Colonic mucosa (tissue), 4 donors: Measurements from ENCODE around the gene MACROD2. TPM values are rescaled to one million over a fixed set of nuclear protein-coding genes. Genes with fewer than 3 reads are reported as not detected.

Experiments
- DNase-seq: peaks from one replicate; pipeline ENCODE4 v3.0.0-alpha.2; 2020
- H3K27ac ChIP-seq: fragments of 200-600 bp; one replicate; pipeline ENCODE4 v1.8.0; 2021
- H3K27me3 ChIP-seq: fragments of 200-600 bp; one replicate; pipeline ENCODE4 v1.8.0; 2021
- H3K36me3 ChIP-seq: fragments of 200-600 bp; one replicate; pipeline ENCODE4 v1.8.0; 2021
- H3K4me1 ChIP-seq: fragments of 200-600 bp; one replicate; pipeline ENCODE4 v1.8.0; 2021; ENCODE audit warnings: mild to moderate bottlenecking
- H3K4me3 ChIP-seq: fragments of 200-600 bp; one replicate; pipeline ENCODE4 v1.8.0; 2021
- H3K9ac ChIP-seq, 2 donors: one replicate each; pipeline ENCODE4 v1.7.0; 2013; ENCODE audit warnings: control low read depth in 2 of 2, low read depth in 2 of 2, low read length in 2 of 2
- H3K9me3 ChIP-seq: fragments of 200-600 bp; one replicate; pipeline ENCODE4 v1.8.0; 2021
- intact Hi-C: fragments of 100-400 bp; cut with DNase I; formaldehyde crosslinking; loops from one replicate; pipeline ENCODE4 v1.14.1; 2022
- total RNA-seq, 2 donors: library from RNA; stranded (reverse); fragmentation: NEBNext Ultra II Directional in 1 of 2; extraction: Animal tissue kit (Norgen Biotek cat#: 25700) in 1 of 2; gene quantifications; one replicate each; pipeline ENCODE4 v1.2.1, GENCODE V29; 2021
- TF ChIP-seq, protein P1 (sequence below): fragments of 200-600 bp; IDR thresholded peaks from one replicate; pipeline ENCODE4 v1.8.0; 2022; ENCODE audit warnings: antibody characterized with exemption, mild to moderate bottlenecking
- donor health status: healthy.
- donor health status: DM: no; HTN: no; CAD: no.
- donor health status: DM: no; HTN: no; CAD: no.

MACROD2 gene
- total RNA-seq, 2 donors from 2014 or later: 3.2 to 3.3 TPM

DNA sequence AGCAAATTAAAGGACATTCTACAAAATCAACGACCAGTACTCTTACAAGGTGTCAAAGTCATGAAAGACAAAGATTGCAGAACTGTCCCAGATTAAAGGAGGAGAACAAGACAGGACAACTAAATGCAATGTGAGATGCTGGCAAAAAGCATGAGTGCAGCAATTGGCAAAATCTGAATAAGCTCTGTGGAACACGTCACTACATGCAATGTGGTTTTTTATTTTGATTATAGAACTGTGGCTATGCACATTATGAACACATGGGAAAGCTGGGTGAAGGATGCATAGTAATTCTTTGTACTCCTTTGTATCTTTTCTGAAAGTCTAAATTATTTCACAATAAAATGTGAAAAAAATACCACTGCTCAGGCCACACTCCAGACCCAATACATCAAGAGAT, 2068.6 kb downstream of the MACROD2 start:
- Histone ChIP-seq H3K9ac (no peak overlapping the region), H3K4me3 (no peak overlapping the region), H3K4me1 (no peaks in the 10 kb centered on the region), H3K9me3 (no peaks in the 10 kb centered on the region), H3K36me3 (no peaks in the 10 kb centered on the region), H3K27ac (no peak overlapping the region), H3K27me3 (no peaks in the 10 kb centered on the region)
- TF ChIP-seq, protein P1, sequence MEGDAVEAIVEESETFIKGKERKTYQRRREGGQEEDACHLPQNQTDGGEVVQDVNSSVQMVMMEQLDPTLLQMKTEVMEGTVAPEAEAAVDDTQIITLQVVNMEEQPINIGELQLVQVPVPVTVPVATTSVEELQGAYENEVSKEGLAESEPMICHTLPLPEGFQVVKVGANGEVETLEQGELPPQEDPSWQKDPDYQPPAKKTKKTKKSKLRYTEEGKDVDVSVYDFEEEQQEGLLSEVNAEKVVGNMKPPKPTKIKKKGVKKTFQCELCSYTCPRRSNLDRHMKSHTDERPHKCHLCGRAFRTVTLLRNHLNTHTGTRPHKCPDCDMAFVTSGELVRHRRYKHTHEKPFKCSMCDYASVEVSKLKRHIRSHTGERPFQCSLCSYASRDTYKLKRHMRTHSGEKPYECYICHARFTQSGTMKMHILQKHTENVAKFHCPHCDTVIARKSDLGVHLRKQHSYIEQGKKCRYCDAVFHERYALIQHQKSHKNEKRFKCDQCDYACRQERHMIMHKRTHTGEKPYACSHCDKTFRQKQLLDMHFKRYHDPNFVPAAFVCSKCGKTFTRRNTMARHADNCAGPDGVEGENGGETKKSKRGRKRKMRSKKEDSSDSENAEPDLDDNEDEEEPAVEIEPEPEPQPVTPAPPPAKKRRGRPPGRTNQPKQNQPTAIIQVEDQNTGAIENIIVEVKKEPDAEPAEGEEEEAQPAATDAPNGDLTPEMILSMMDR: no peak
- DNase-seq: no peak
- intact Hi-C loops: no loop called here

DNA sequence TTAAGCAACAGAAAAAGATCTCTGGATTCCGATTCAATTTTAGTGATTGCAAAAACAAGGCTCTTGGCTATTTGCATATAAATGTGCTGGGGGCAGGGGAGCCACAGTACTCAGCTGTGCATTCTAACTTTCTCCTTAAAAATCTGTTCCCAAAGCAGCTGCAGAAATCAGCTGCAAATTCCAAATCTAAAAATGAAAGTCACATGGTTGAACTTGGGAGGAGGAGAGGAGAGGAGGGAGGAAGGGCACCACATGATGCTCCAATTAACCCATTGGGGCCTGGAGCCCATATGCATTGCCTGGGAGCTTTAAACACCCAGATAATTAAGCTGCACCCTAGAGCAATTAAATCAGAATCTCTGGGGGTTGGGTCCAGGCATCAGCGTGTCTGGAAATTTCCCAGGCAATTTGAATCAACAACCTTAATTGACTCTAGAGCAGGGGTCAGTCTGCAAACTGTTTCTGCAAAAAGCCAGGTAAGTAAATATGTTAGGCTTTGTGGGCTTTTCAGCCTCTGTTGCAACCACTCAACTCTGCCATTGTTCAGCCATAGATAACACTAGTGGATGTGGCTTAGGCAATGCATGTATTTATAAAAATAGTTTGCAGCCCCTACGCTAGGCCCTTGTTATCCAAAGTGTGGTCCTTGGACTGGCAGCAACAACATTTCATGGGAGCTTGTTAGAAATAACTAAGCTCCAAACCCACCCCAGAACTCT, 2069.8 kb downstream of the MACROD2 start:
- no peaks in the 10 kb centered on the region for H3K9me3 ChIP-seq
- DNase-seq: no peak
- TF ChIP-seq, protein P1: no peak
- H3K27ac ChIP-seq: no peak overlapping the region
- no peaks in the 10 kb centered on the region for H3K36me3 ChIP-seq
- no peak overlapping the region for H3K4me3 ChIP-seq
- no peaks in the 10 kb centered on the region for H3K27me3 ChIP-seq
- intact Hi-C loops: no loop called here
- no peak overlapping the region for H3K9ac ChIP-seq
- no peaks in the 10 kb centered on the region for H3K4me1 ChIP-seq

DNA sequence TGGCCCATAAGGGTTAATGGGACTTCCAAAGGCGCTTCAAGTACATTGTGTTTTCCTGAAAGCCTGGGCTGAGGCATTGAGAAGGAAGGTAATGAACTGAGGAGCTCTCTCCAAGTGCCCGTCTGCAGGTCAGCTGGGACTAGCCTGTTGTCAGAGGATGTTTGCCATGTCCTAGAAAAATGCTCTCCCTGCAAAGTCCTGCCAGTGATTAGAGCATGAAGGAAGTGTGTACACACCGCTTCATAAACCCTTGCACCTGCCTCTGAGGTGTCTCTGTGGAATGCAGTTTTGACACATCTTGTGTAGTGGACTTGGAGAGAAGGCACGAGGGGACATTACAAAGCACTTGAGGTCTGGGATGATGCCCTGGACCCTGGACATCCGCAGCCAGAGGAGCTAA, 2071.3 kb downstream of the MACROD2 start:
- TF ChIP-seq, protein P1: no peak
- Histone ChIP-seq H3K27me3 (no peaks in the 10 kb centered on the region), H3K36me3 (no peaks in the 10 kb centered on the region), H3K4me3 (no peak overlapping the region), H3K9ac (no peak overlapping the region), H3K9me3 (no peaks in the 10 kb centered on the region), H3K4me1 (no peaks in the 10 kb centered on the region), H3K27ac (no peak overlapping the region)
- DNase-seq: no peak
- intact Hi-C loops: no loop called here

DNA sequence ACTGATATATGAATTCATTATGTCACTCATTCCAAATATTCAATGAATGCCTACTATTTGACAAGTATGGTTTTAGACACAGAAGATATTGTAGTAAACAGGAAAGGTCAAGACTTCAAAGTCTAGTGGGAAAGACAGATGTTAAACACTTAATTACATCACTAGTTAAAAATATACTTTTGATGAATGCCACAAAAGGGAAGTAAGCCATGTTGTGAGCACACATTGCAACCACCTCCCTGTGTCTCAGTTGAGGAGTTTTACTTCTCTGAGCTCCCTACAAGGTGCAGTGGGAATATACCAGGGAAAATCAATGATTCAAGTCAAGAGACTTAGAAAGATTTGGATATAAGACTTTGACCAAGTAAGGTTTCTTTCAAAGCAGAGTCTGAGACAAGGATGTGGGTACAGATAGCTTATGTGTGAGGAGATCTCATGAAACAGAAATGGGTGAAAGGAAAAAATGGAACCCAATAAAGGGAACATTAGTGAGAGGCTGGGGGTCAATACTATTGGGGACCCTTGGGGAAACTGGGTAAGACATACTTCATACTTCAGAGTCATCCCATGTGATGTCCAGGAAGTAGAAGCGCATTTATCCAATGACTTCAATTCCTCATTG, 2074.2 kb downstream of the MACROD2 start:
- Histone ChIP-seq H3K9ac (no peak overlapping the region), H3K4me1 (no peaks in the 10 kb centered on the region), H3K36me3 (no peaks in the 10 kb centered on the region), H3K27me3 (no peaks in the 10 kb centered on the region), H3K4me3 (no peak overlapping the region), H3K9me3 (no peaks in the 10 kb centered on the region), H3K27ac (no peak overlapping the region)
- no peak for DNase-seq
- TF ChIP-seq, protein P1: no peak
- intact Hi-C loops: no loop called here

DNA sequence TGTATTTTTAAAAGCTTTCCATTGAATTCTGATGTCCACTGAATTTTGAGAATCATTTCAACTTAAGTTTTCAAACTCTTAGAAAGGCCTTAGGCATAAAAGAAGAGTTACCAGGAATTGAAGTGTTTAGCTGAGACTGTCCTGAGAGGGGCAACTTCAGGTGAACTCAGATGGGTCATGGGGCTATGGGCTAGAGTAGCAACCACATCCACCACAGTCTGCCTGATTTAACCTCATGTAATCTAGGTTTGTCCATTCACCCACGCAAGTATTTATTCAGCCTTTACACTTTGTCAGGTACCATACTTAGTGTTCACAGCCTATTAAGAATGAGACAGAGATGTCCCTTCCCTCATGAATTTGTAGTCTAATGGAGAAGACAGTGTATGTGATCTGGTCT, 2076.9 kb downstream of the MACROD2 start:
- Histone ChIP-seq H3K9ac (no peak overlapping the region), H3K36me3 (no peaks in the 10 kb centered on the region), H3K27me3 (no peaks in the 10 kb centered on the region), H3K9me3 (no peaks in the 10 kb centered on the region), H3K4me3 (no peak overlapping the region), H3K27ac (no peak overlapping the region), H3K4me1 (no peaks in the 10 kb centered on the region)
- no peak for DNase-seq
- TF ChIP-seq, protein P1: no peak
- intact Hi-C loops: no loop called here
